GM12865 (cell line): Measurements from ENCODE around the gene HECW1.
"Not testable (repeated sequence)": the region's sequence is repeated elsewhere in the genome, so short reads cannot be mapped to it uniquely, and the experiment has no call there.

Source experiments
- DNase-seq: peaks from one replicate; pipeline ENCODE4 v3.0.0; 2010; ENCODE audit warnings: low read depth
- H3K4me3 ChIP-seq: 2 replicates; pipeline ENCODE4 v1.5.1; 2011; ENCODE audit warnings: mild to moderate bottlenecking, low read depth, low read length, control low read depth
- TF ChIP-seq, protein P1 (sequence below): IDR thresholded peaks from 2 replicates; pipeline ENCODE4 v1.5.1; 2011; ENCODE audit warnings: low read length, control low read depth, low read depth, inconsistent platforms; ENCODE audit not compliant: insufficient read depth; ENCODE audit errors: missing control alignments

Gene HECW1

DNA sequence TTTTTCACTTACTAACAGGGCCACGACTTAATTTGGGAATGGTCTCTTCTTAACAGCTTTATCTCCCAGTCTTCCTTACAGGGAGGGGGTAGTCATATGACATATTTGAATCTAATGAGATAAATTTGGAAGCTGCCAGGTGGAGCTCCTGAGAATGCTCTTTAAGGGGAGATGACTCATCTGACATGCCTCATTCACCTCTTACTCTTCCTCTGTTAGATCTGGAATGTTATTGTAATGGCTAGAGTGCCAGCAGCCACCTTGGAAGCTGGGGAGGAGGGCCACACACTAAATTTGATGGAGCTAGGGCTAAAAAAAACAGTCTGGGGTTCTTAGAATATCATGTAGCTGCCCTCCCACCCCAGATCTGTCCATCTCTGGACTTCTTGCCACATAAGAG lies 22.7 kb downstream of the HECW1 start:
- no peak overlapping the region for H3K4me3 ChIP-seq
- TF ChIP-seq, protein P1, sequence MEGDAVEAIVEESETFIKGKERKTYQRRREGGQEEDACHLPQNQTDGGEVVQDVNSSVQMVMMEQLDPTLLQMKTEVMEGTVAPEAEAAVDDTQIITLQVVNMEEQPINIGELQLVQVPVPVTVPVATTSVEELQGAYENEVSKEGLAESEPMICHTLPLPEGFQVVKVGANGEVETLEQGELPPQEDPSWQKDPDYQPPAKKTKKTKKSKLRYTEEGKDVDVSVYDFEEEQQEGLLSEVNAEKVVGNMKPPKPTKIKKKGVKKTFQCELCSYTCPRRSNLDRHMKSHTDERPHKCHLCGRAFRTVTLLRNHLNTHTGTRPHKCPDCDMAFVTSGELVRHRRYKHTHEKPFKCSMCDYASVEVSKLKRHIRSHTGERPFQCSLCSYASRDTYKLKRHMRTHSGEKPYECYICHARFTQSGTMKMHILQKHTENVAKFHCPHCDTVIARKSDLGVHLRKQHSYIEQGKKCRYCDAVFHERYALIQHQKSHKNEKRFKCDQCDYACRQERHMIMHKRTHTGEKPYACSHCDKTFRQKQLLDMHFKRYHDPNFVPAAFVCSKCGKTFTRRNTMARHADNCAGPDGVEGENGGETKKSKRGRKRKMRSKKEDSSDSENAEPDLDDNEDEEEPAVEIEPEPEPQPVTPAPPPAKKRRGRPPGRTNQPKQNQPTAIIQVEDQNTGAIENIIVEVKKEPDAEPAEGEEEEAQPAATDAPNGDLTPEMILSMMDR, result no peak
- no peak for DNase-seq

DNA sequence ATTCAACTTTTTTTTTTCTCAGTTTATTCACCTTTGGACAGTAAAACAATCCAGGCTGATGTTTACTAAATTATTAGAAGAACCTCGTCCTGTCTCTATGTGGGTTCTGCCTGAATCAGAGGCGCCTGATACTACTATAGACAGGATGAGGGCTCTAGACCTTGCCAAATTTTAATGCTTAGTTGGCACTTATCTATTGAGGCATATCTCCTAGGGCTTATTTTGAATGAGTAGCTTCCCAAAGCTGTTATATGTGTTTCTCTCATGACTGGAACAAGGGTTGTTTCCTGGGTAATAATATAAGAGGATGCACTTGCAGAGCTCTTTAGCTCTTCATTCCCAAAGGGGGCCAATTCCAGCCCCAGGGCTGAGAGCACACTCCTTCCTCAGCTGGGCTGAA lies 23.6 kb downstream of the HECW1 start:
- TF ChIP-seq, protein P1, result no peak
- no peak overlapping the region for H3K4me3 ChIP-seq
- no peak for DNase-seq

DNA sequence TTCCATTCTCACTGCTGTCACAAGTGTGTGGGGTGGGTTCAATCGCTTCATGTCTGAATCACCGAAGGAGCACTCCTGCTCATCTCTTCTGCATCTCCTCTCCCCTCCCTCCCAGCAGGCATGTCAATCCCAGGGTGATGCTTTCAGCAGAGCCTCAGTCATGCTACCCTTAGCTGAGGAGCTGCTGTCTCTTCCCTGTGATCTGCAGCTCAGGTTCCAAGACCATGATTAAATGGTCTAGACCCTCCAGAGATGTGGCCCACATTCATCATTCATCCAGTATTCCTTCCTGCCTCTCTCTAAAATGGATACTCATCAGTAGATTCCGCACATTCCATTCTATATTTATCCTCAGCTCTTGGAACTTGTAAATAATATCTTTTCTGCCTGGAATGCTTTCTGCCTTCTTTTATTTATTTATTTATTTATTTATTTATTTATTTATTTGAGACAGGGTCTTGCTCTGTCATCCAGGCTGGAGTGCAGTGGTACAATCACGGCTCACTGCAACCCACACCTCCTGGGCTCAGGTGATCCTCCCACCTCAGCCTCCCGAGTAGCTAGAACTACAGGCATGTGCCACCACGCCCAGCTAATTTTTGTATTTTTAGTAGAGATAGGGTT lies 24.8 kb downstream of the HECW1 start:
- H3K4me3 ChIP-seq, DNase-seq: not testable (repeated sequence)

DNA sequence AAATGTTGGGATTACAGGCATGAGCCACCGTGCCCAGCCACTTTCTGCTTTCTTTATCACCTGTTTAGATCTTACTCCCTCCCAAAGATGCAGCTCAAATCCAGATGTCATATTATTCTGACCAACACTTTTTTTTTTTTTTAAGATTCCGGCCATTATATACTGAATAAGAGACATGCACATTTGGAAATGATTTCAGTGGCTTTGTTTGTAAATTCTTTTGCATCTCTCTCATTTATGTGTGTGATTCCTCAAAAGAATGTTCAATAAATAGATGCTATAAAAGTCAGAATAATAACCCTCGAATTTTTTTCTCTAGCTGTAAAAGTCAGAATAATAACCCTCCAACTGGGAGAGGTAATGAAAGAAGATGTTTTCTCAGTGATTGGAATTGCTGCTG lies 25.4 kb downstream of the HECW1 start:
- no peak overlapping the region for H3K4me3 ChIP-seq
- no peak for DNase-seq
- TF ChIP-seq, protein P1, result no peak

DNA sequence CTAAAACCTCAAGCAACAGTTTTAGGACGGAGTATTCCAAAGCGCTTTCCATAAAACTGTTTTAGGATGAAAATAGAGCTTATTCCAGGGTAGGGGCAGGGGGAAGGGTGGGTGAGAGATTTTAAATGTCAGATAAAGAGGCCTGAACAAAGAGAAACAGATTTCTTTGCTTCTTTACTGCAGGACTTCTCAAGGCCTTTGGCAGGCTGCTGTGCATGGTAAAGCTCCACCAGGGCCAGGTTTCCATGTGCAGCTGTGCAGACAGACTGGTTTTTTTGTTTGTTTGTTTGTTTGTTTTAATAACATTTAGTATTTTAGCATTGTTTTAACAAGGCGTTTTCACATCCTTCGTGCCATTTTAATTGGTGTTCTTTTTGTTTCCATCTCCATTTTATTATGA lies 26.3 kb downstream of the HECW1 start:
- H3K4me3 ChIP-seq, result no peak overlapping the region
- no peak for DNase-seq
- TF ChIP-seq, protein P1, result no peak

DNA sequence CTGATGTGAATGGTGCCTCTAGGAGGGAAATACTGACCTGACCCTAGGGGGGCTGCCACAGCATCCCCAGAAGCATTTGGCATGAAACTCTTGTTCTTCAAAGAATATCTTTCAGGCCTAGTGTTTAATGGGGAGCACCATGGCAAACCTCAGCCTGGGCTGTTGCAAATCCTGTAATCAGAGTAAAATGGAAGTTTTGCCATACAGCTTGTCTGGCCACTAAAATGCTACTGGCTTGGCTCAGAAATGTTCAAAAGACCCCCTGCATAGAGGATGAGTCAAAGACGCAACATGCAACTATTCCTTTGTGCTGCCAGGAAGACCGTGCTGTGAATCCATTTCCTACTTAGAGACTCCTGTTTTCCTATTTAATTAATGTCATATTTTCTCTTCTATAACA lies 26.7 kb downstream of the HECW1 start:
- TF ChIP-seq, protein P1, result no peak
- no peak for DNase-seq
- H3K4me3 ChIP-seq, result no peak overlapping the region

DNA sequence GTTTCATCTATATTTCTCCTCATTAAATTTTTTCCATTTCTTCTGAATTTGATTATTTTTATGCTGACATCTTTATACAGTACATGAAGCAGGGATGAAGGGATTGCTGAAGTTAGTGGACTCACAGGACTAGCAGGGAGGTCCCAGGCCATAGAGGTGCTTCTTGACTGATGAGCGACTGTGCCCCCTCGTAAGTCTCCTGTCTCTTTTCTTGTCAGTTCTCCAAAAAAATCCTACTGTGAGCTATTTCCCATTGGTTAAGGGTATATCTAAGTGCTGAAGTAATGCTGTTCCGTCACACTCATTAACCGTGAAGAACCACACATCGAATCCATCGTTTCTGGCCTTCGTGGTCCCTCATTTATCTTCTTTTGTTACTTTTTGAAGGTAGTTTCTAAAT lies 27.7 kb downstream of the HECW1 start:
- H3K4me3 ChIP-seq, result no peak overlapping the region
- TF ChIP-seq, protein P1, result no peak
- DNase-seq, result no peak
